Stimulated activated CD4-positive, alpha-beta T cell treated with anti-CD3 and anti-CD28 coated beads, Interleukin-2, amount 100 ng/mL, for 24 hours (primary cell): ENCODE data around the gene TYMS.

Experiments used
- DNase-seq, 2 donors: peaks; one replicate each; pipeline ENCODE4 v3.0.0-alpha.2; 2020

Gene TYMS

DNA sequence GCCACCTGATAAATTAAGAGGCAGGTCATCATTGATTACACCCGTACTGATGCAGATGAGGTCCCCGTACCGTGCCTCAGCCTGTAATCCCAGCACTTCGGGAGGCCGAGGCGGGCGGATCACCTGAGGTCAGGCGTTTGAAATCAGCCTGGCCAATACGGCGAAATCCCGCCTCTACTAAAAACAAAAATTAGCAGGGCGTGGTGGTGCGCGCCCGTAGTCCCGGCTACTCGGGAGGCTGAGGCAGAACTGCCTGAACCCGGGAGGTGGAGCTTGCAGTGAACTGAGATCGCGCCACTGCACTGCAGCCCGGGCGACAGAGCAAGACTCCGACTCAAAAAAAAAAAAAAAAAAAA lies 55.7 kb downstream of the TYMS start:
- DNase-seq: no peak

GRCh38 chr18:715626-716025 lies 58.2 kb downstream of the TYMS start:
- DNase-seq: no peak

- no peak for DNase-seq
Measured at GRCh38 chr18:717003-717402, 59.5 kb downstream of the TYMS start.
